Measurements from ENCODE around the gene UPK3A. TPM values are rescaled to one million over a fixed set of nuclear protein-coding genes. Genes with fewer than 3 reads are reported as not detected.

Gene UPK3A
- total and polyA plus RNA-seq, 2 of the 13 experiments (the other 11 are each of a cell fraction or from before 2014, with no cell fraction given): 10.5 to 13.8 TPM

DNA sequence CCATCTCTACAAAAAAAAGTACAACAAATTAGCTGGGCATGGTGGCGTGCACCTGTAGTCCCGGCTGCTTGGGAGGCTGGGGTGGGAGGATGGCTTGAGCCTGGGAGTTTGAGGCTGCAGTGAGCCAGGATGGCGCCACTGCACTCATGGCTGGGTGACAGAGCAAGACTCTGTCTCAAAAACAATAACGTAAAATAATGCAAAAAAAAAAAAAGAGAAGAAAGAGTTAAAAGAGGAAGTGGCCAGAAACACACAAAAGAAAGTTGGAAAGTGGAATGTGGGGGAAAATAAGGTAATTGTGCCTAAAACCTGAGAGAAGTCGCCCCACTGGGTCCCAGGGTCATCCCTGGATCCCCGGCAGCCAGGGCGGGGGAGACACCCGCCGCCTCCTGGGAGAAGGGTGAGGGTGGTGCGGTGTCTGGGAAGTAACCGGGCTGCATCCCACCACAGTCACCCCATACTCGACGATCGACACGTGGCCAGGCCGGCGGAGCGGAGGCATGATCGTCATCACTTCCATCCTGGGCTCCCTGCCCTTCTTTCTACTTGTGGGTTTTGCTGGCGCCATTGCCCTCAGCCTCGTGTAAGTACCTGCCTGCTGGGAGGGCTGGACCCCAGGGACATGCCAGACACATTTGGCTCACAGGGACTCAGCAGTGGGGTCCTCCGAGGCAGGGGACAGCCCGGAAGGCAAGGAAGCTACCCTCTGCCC, 8.1 kb downstream of the UPK3A start:
- ChIA-PET POLR2A (no interaction called here), CTCF (ENCODE audit: low intra/inter-chr PET ratio, low total read pairs) (no interaction called here)
- Histone ChIP-seq H3K4me2 (ENCODE audit: low read depth, low read length) (no peak overlapping the region), H3K27ac (ENCODE audit: extremely low read length, insufficient read depth, low read length) (no peak overlapping the region), H4K20me1 (ENCODE audit: insufficient read depth, low read length) (no peaks in the 10 kb centered on the region), H3K4me3 (replicated peaks in 1 of 3; ENCODE audit: insufficient read depth in 1 of 3, low read depth in 2 of 3, low read length in 3 of 3) (no peak overlapping the region), H2AFZ (ENCODE audit: low read length) (no peak overlapping the region), H3K27me3 (ENCODE audit: control insufficient read depth in 1 of 2, insufficient read depth in 2 of 2, low read length in 2 of 2) (no peaks in the 10 kb centered on the region), H3K79me2 (ENCODE audit: insufficient read depth, low read length) (no peaks in the 10 kb centered on the region), H3K9me3 (ENCODE audit: low read length) (no peaks in the 10 kb centered on the region), H3K4me1 (ENCODE audit: insufficient read depth, low read length) (peaks cover 17% of the 10 kb centered on the region), H3K9ac (ENCODE audit: insufficient read depth, low read depth, low read length) (no peak overlapping the region), H3K36me3 (replicated peaks in 1 of 2; ENCODE audit: control insufficient read depth in 1 of 2, insufficient read depth in 2 of 2, low read length in 2 of 2) (no peaks in the 10 kb centered on the region)
- no peak for ATAC-seq
- DNase-seq (ENCODE audit: low spot score): no peak
- intact Hi-C loops (cut with micrococcal nuclease; ENCODE audit: unreplicated experiment) (no loop called here), in situ Hi-C loops (cut with HindIII; ENCODE audit: extremely low pct_ligation_motif_present, low pct_unique_long_range_greater_than_20kb) (no loop called here)
- TF ChIP-seq ZFX (CRISPR knock-in tag; IDR thresholded peaks at IDR 0.05; ENCODE audit: low read depth) (no peak), MAZ (IDR thresholded peaks at IDR 0.05; ENCODE audit: borderline replicate concordance, low read depth, low read length) (no peak), MAZ (CRISPR knock-in tag; IDR thresholded peaks at IDR 0.05; ENCODE audit: low read depth) (no peak), PHF5A (CRISPR knock-in tag; IDR thresholded peaks at IDR 0.05; ENCODE audit: low read depth, unreplicated experiment) (no peak), ZMYM3 (CRISPR knock-in tag; IDR thresholded peaks at IDR 0.05) (no peak), ZFP36L2 (CRISPR knock-in tag; IDR thresholded peaks at IDR 0.05) (no peak), ATAD3A (CRISPR knock-in tag; IDR thresholded peaks at IDR 0.05) (no peak), ZNF614 (CRISPR knock-in tag; IDR thresholded peaks at IDR 0.05; ENCODE audit: borderline replicate concordance) (no peak), PRPF4 (IDR thresholded peaks at IDR 0.05; ENCODE audit: low read depth, low read length, poor library complexity, severe bottlenecking) (no peak), ATM (IDR thresholded peaks at IDR 0.05; ENCODE audit: borderline replicate concordance) (no peak), SKI (IDR thresholded peaks at IDR 0.05; ENCODE audit: partially characterized antibody) (no peak), ZNF761 (CRISPR knock-in tag; conservative IDR thresholded peaks at IDR 0.05) (no peak), TGIF2 (CRISPR knock-in tag; IDR thresholded peaks at IDR 0.05) (no peak), ZNF572 (CRISPR knock-in tag; IDR thresholded peaks at IDR 0.05) (no peak), BRCA1 (CRISPR knock-in tag; IDR thresholded peaks at IDR 0.05) (no peak)
- TF ChIP-seq, protein P1, sequence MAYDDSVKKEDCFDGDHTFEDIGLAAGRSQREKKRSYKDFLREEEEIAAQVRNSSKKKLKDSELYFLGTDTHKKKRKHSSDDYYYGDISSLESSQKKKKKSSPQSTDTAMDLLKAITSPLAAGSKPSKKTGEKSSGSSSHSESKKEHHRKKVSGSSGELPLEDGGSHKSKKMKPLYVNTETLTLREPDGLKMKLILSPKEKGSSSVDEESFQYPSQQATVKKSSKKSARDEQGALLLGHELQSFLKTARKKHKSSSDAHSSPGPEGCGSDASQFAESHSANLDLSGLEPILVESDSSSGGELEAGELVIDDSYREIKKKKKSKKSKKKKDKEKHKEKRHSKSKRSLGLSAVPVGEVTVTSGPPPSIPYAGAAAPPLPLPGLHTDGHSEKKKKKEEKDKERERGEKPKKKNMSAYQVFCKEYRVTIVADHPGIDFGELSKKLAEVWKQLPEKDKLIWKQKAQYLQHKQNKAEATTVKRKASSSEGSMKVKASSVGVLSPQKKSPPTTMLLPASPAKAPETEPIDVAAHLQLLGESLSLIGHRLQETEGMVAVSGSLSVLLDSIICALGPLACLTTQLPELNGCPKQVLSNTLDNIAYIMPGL (CRISPR knock-in tag; IDR thresholded peaks at IDR 0.05; ENCODE audit: borderline replicate concordance in 1 of 2, low read depth in 1 of 2): no peak
- TF ChIP-seq, protein P2, sequence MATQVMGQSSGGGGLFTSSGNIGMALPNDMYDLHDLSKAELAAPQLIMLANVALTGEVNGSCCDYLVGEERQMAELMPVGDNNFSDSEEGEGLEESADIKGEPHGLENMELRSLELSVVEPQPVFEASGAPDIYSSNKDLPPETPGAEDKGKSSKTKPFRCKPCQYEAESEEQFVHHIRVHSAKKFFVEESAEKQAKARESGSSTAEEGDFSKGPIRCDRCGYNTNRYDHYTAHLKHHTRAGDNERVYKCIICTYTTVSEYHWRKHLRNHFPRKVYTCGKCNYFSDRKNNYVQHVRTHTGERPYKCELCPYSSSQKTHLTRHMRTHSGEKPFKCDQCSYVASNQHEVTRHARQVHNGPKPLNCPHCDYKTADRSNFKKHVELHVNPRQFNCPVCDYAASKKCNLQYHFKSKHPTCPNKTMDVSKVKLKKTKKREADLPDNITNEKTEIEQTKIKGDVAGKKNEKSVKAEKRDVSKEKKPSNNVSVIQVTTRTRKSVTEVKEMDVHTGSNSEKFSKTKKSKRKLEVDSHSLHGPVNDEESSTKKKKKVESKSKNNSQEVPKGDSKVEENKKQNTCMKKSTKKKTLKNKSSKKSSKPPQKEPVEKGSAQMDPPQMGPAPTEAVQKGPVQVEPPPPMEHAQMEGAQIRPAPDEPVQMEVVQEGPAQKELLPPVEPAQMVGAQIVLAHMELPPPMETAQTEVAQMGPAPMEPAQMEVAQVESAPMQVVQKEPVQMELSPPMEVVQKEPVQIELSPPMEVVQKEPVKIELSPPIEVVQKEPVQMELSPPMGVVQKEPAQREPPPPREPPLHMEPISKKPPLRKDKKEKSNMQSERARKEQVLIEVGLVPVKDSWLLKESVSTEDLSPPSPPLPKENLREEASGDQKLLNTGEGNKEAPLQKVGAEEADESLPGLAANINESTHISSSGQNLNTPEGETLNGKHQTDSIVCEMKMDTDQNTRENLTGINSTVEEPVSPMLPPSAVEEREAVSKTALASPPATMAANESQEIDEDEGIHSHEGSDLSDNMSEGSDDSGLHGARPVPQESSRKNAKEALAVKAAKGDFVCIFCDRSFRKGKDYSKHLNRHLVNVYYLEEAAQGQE (IDR thresholded peaks at IDR 0.05; ENCODE audit: borderline replicate concordance in 1 of 2, low read depth in 1 of 2, low read length in 2 of 2): no peak
- TF ChIP-seq, protein P3, sequence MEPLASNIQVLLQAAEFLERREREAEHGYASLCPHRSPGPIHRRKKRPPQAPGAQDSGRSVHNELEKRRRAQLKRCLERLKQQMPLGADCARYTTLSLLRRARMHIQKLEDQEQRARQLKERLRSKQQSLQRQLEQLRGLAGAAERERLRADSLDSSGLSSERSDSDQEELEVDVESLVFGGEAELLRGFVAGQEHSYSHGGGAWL (CRISPR knock-in tag; IDR thresholded peaks at IDR 0.05): no peak
- TF ChIP-seq, protein P4, sequence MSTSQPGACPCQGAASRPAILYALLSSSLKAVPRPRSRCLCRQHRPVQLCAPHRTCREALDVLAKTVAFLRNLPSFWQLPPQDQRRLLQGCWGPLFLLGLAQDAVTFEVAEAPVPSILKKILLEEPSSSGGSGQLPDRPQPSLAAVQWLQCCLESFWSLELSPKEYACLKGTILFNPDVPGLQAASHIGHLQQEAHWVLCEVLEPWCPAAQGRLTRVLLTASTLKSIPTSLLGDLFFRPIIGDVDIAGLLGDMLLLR (CRISPR knock-in tag; IDR thresholded peaks at IDR 0.05): no peak
- FAIRE-seq: no peak
- BruUV-seq (replicated peaks): no TSS peak
- 95% methylated on average over 22 of the region's 23 CpGs for WGBS (ENCODE audit: low lambda C conversion rate)
